Measurements from ENCODE around the gene USP32. TPM values are rescaled to one million over a fixed set of nuclear protein-coding genes. Genes with fewer than 3 reads are reported as not detected.
"Not testable (repeated sequence)": the region's sequence is repeated elsewhere in the genome, so short reads cannot be mapped to it uniquely, and the experiment has no call there.

USP32 gene
- total and polyA plus RNA-seq, 2 of the 8 experiments (the other 6 are each of a cell fraction or from before 2014, with no cell fraction given), result 29.6 to 112 TPM

DNA sequence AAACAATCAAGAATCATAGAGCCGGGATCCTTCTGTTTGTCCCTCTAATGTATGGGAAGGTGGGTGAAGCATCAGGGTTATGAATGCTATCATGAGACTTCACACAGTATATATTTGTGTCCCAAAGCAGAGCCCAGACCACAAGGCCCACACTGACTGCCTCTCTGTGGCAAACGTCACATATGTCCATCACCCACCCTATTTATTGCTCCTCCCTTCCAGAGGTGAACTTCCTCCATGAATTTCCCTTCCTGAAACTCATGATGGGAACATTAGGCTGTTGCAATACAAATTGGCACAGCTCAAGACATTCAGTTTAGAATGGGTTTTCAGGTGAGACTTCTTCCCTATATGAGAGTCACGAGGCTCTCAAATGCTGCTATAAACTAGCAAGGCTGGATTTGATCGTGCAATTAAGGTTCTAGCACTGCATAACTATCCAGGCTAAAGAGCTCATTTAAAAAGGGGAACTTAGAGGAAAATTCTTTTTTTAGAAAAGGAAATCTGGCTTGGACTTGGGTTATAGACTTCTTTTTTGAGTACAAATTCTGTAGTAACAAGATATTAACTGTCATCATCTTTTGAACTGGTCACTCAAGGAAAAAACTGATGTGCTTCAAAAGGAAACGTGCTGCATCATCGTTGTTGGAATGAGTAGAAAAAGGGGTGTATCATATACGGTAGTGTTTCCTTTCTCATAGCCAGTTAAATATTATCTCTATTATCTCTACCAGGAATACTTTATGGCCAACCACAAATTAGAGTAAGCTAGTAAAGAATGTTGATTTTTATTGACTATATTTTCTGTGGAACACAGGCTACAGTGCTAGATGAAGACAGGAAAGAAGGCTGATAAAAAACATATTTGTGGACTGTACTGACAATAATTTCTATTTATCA is 204.8 kb downstream of the USP32 start:
- H3K79me2 ChIP-seq (ENCODE audit: control insufficient read depth in 1 of 2, insufficient read depth in 2 of 2, low read length in 2 of 2); H3K4me3 ChIP-seq (ENCODE audit: extremely low read depth in 1 of 4, insufficient read depth in 2 of 4, low read depth in 3 of 4, low read length in 4 of 4); H3K79me1 ChIP-seq (ENCODE audit: low read depth, low read length); H3K4ac ChIP-seq (replicated peaks; ENCODE audit: insufficient read length, low read depth, low read length); H3K14ac ChIP-seq (ENCODE audit: insufficient read length); H2BK15ac ChIP-seq (ENCODE audit: low read length); H3K4me1 ChIP-seq (replicated peaks in 1 of 4; ENCODE audit: control insufficient read depth in 3 of 4, insufficient read depth in 4 of 4, low read length in 3 of 4); H2BK20ac ChIP-seq (ENCODE audit: low read length); H2BK120ac ChIP-seq (replicated peaks; ENCODE audit: low read depth, low read length); H3K4me2 ChIP-seq (ENCODE audit: insufficient read depth in 1 of 2, low read depth in 2 of 2, low read length in 2 of 2); H3K27ac ChIP-seq (ENCODE audit: low read depth, low read length); FAIRE-seq; H2BK5ac ChIP-seq (ENCODE audit: low read depth, low read length); H4K91ac ChIP-seq (replicated peaks; ENCODE audit: insufficient read length, low read length); H3K23me2 ChIP-seq (ENCODE audit: low read depth, low read length); H2AFZ ChIP-seq (ENCODE audit: low read length); H2BK12ac ChIP-seq (ENCODE audit: low read depth, low read length); POLR2A ChIA-PET (ENCODE audit: partially characterized antibody); H3K18ac ChIP-seq (ENCODE audit: extremely low read depth, low read length); H3K27me3 ChIP-seq (replicated peaks in 1 of 4; ENCODE audit: control insufficient read depth in 3 of 4, extremely low read depth in 1 of 4, insufficient read depth in 3 of 4, low read length in 3 of 4); H3K23ac ChIP-seq (ENCODE audit: insufficient read length); DNase-seq (ENCODE audit: low read depth in 1 of 2, low spot score in 2 of 2); H2AK5ac ChIP-seq (ENCODE audit: low read depth, low read length); H3K56ac ChIP-seq (replicated peaks; ENCODE audit: insufficient read length, low read depth, low read length); H4K20me1 ChIP-seq (replicated peaks in 1 of 2; ENCODE audit: control insufficient read depth in 1 of 2, insufficient read depth in 2 of 2, low read length in 2 of 2); H4K8ac ChIP-seq (ENCODE audit: extremely low read depth, insufficient read depth, low read length); H3K9ac ChIP-seq (replicated peaks in 1 of 4; ENCODE audit: extremely low read depth in 1 of 4, low read depth in 3 of 4, low read length in 3 of 4); H3K9me3 ChIP-seq (ENCODE audit: insufficient read depth in 2 of 2, low read depth in 1 of 2, low read length in 1 of 2); H4K5ac ChIP-seq (ENCODE audit: insufficient read length, low read depth, low read length): not testable (repeated sequence)
- CTCF ChIA-PET (ENCODE audit: partially characterized antibody), result interaction anchor here (1.5 kb wide), 1 partner anchor 12 kb away, joined by 6 read pairs; no protein-coding TSS in a partner anchor
- peaks cover 7 to 63% (median 32%) of the 10 kb centered on the region in 4 experiments; a peak in 6 of 8 replicates for H3K36me3 ChIP-seq (ENCODE audit: control insufficient read depth in 2 of 4, insufficient read depth in 4 of 4, low read length in 3 of 4)
- 86% methylated on average over 7 of the region's 7 CpGs; no CpG with 5 or more reads in 1 of the 2 experiments for WGBS, 2 experiments (ENCODE audit: extremely low coverage in 1 of 2, insufficient coverage in 1 of 2, insufficient read length in 1 of 2, insufficient replicate concordance in 2 of 2, low coverage in 1 of 2, low lambda C conversion rate in 2 of 2, missing lambda C conversion rate in 1 of 2)
